SJCRH30 (cell line): ENCODE results near the gene SNRNP25. TPM values are rescaled to one million over a fixed set of nuclear protein-coding genes. Genes with fewer than 3 reads are reported as not detected.

Experiments
- DNase-seq, 2 experiments: peaks; one replicate each; pipeline ENCODE4 v3.0.0-alpha.2; 2015 to 2020
- H3K27ac ChIP-seq: fragments of 250-450 bp; sonication (Bioruptor Pico); 2 replicates; pipeline ENCODE4 v1.5.1; 2020; ENCODE audit warnings: mild to moderate bottlenecking, moderate library complexity
- H3K27me3 ChIP-seq: fragments of 250-450 bp; sonication (Bioruptor Pico); 2 replicates; pipeline ENCODE4 v1.5.1; 2020; ENCODE audit warnings: mild to moderate bottlenecking, moderate library complexity
- H3K36me3 ChIP-seq: fragments of 250-450 bp; sonication (Bioruptor Pico); 2 replicates; pipeline ENCODE4 v1.5.1; 2020; ENCODE audit warnings: mild to moderate bottlenecking, moderate library complexity
- H3K4me1 ChIP-seq: fragments of 250-450 bp; sonication (Bioruptor Pico); 2 replicates; pipeline ENCODE4 v1.5.1; 2020; ENCODE audit warnings: mild to moderate bottlenecking, moderate library complexity
- H3K4me3 ChIP-seq: fragments of 250-450 bp; sonication (Bioruptor Pico); 2 replicates; pipeline ENCODE4 v1.5.1; 2020; ENCODE audit warnings: mild to moderate bottlenecking, moderate library complexity
- H3K9me3 ChIP-seq: fragments of 250-450 bp; sonication (Bioruptor Pico); replicated peaks from 2 replicates; pipeline ENCODE4 v1.5.1; 2020; ENCODE audit warnings: mild to moderate bottlenecking, moderate library complexity
- total RNA-seq: library from RNA; depleted of rRNA; stranded (reverse); fragments of >200 nt; shearing (Covaris generic); gene quantifications from 2 replicates; pipeline ENCODE4 v1.2.3, GENCODE V29; 2014

SNRNP25 gene
- total RNA-seq, 1 experiment from 2014 or later: 60.7 TPM

DNA sequence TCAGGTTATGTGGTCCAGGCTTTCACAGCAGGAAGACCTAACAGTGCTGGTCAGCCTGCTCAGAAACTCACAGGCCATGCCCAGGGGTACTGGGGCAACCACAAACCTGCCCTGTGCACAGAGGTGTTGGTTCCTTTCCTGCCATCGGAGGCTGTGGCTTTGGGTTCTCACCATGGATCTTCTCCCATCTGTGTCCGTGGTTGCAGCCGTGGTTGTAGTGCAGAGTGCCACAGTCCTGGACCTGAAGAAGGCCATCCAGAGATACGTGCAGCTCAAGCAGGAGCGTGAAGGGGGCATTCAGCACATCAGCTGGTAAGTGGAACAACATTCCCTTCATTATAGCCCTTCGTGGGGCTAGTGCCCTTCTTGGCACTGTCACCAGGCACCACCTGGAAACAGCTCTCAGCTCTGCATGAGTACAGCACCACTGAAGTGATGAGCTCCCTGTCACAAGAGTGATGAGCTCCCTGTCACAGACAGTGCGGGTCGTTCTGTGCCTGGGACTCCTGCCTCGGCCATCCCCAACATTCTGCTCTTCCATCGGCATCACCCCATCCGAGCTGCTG, 2.0 kb downstream of the SNRNP25 start:
- Histone ChIP-seq H3K36me3 (peaks cover 35% of the 10 kb centered on the region), H3K27ac (no peak overlapping the region), H3K4me1 (no peaks in the 10 kb centered on the region), H3K4me3 (no peak overlapping the region), H3K9me3 (no peaks in the 10 kb centered on the region), H3K27me3 (no peaks in the 10 kb centered on the region)
- DNase-seq: no peak

DNA sequence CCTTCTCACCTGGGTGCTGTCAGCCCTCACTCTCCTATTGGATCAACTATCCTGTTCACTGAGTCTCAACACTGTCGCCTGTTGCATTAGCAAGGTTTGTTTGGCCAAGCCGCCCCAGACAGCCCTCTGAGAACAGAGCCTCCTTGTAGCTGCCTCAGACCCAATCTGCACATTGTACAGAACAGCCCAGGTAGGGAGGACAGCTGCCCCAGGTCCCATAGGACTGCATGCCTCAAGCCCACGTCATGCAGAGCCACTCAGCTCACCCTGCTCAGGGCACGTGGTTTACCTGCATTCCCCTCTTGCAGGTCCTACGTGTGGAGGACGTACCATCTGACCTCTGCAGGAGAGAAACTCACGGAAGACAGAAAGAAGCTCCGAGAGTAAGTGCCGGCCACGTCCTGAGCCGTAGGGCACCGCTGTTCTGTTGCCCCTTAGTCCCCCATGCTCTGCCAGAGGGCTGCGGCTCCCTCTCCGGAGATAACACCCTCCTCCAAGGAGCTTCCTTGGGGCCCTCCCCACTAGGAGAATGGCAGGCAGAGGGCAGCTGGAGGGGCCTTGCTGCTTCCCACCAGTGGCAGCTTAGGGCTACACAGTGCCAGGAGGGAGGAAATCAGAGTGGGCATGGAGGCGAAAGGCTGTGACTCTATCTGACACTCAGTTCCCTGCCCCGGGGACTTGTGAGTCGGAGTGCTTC, 2.8 kb downstream of the SNRNP25 start:
- Histone ChIP-seq H3K27ac (no peak overlapping the region), H3K36me3 (peaks cover 28% of the 10 kb centered on the region), H3K4me3 (no peak overlapping the region), H3K4me1 (no peaks in the 10 kb centered on the region), H3K27me3 (no peaks in the 10 kb centered on the region), H3K9me3 (no peaks in the 10 kb centered on the region)
- DNase-seq: no peak

- Histone ChIP-seq H3K4me1 (no peaks in the 10 kb centered on the region), H3K9me3 (no peaks in the 10 kb centered on the region), H3K4me3 (no peak overlapping the region), H3K27ac (no peak overlapping the region), H3K27me3 (no peaks in the 10 kb centered on the region), H3K36me3 (peaks cover 26% of the 10 kb centered on the region)
- DNase-seq: no peak
Observed at GRCh38 chr16:57711-58110, 4.1 kb downstream of the SNRNP25 start.

DNA sequence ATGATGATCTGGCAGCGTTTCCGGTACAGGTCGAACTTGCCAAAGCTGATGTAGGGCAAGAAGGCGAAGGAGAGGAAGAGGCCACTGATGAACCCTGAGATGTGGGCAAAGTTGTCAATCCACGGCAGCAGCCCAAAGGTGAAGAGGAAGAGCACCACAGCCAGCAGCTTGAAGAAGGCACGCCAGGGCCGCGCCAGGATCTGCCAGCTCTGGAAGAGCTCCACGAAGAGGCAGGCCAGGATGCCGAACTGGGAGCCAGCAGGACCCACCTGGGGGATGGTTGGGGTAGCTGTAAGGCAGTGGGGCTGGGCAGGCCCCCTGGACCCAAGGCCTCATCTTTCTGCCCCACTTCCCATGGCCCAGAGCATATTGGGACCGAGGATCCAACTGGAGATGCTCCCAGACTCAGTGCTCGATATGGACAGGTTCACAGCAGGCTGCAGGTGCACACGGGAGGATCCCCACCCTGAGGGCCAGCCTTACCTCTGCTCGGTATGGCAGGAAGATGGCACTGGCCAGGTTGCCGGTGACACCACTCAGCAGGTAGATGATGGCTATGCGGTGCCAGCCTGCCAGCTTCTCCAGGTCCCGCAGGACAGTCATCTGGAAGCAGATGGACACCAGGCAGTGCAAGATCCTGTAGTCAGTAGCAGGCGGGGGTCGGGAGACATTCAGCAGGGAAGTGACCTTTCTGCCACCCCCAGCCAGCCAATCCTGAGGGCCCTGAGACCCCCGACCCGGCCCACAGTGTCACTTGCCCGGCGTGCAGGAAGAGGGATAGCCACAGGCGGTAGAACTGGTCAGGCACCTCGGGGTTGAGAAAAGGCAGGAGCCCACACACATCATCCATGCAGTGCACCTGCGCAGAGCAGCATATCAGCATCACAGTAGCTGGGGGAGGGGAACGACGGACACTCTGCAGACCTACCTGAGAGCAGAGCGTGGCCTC, 5.1 kb downstream of the SNRNP25 start:
- DNase-seq: no peak
- no peaks in the 10 kb centered on the region for H3K4me1 ChIP-seq
- no peak overlapping the region for H3K4me3 ChIP-seq
- H3K27ac ChIP-seq: no peak overlapping the region
- no peaks in the 10 kb centered on the region for H3K9me3 ChIP-seq
- H3K36me3 ChIP-seq: peaks cover 26% of the 10 kb centered on the region
- no peaks in the 10 kb centered on the region for H3K27me3 ChIP-seq

DNA sequence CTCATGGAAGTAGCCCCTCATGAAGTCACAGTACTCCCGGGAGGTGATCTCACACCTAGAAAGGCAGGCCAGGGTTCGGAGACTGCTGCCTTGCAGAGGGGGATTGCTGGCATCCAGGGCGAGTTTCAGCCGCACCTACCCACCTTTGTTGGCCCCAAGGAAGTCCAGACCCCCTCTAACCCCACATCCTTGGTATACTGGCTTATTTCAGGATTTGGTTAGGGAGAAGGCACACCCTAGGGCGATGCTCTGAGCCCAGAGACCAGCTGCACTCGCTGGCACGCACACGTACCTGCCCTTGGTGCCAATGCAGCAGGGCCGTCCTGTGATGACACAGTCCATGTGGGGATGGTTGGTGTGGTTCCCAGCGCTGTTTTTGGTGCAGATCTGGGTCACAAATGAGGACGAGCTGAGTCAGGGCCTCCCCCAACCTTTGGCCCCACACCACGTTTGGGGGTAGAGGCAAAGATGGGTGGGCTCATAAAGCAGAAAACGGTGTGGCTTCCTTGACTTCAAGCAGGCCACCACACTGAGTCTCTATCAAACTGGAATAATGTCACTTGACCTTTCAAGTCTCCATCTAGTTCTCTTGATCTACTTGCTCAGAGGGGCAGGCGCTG, 5.9 kb downstream of the SNRNP25 start:
- no peak overlapping the region for H3K27ac ChIP-seq
- peaks cover 26% of the 10 kb centered on the region for H3K36me3 ChIP-seq
- no peaks in the 10 kb centered on the region for H3K4me1 ChIP-seq
- no peak overlapping the region for H3K4me3 ChIP-seq
- no peak for DNase-seq
- no peaks in the 10 kb centered on the region for H3K27me3 ChIP-seq
- H3K9me3 ChIP-seq: no peaks in the 10 kb centered on the region

DNA sequence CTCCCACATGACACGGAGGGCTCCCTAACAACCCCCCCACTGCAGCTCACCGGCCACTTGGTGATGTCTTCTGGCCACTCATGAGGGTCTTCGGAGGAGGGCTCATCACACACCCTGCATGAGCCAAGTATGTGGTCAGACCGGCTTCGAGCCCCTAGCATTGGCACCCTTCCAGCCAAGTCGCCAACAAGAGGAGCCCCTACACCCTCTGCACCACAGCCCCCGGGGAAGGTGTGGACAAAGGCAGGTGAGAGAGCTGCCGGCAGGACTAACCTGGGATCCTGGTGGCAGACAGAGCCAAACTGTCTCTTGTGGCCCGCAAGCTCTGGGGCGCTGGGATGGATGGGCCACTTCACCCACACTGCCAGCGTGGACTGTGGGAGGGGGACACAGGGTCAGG, 6.5 kb downstream of the SNRNP25 start:
- no peaks in the 10 kb centered on the region for H3K9me3 ChIP-seq
- peaks cover under 1% of the 10 kb centered on the region; the same call in 1 of the 2 replicates for H3K4me1 ChIP-seq
- no peak overlapping the region for H3K4me3 ChIP-seq
- no peak for DNase-seq
- no peak overlapping the region for H3K27ac ChIP-seq
- no peaks in the 10 kb centered on the region for H3K27me3 ChIP-seq
- peaks cover 24% of the 10 kb centered on the region for H3K36me3 ChIP-seq

DNA sequence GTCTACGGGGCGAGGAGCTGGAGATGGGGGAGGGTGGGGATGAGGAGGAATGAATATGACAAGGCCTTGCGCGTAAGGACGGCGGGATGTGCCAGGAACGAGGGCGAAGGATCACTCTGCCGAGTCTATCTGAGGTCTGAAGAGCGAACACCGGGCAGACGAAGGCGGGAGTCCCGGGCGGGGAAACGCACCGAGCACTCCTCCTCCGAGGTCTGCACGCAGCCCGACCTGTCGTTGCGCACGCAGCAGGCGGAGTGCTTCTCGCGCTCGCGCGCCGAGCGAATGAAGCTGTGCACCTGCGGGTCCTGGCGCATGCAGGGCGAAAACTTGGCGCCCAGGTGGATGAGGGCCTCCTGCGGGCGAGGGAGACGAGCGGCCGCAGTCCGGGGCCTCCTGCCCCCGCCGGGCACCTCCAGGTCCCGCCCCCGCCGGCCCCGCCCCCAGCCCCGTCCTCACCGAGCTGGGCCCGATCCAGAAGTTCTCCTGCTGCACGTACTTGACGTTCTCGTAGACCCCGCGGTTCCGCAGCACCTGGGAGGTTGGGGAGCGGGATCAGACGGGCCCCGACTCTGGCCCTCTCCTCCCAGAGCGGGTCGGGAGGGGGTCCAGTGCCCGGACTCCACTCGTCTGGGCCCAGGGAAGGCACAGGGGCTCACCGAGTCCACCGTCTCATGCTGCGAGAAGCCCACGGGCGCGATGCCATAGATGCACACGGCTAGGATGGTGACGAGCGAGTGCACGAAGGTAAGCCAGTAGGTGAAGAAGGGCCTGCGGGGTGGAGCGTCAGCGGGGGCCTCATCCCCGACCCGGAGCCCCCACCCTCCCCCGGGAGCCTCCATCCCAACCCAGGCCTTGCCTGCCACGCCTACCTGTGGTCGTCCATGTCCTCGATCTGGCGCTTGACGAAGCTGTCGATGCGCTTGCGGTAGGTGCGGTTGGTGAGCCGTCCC, 7.6 kb downstream of the SNRNP25 start:
- H3K4me3 ChIP-seq: no peak overlapping the region
- H3K4me1 ChIP-seq: peaks cover 8% of the 10 kb centered on the region; the same call in 1 of the 2 replicates
- peaks cover 18% of the 10 kb centered on the region for H3K36me3 ChIP-seq
- H3K27ac ChIP-seq: no peak overlapping the region
- H3K27me3 ChIP-seq: no peaks in the 10 kb centered on the region
- H3K9me3 ChIP-seq: no peaks in the 10 kb centered on the region
- DNase-seq: no peak

GRCh38 chr16:61879-62281, 8.3 kb downstream of the SNRNP25 start:
- H3K36me3 ChIP-seq: peaks cover 18% of the 10 kb centered on the region

DNA sequence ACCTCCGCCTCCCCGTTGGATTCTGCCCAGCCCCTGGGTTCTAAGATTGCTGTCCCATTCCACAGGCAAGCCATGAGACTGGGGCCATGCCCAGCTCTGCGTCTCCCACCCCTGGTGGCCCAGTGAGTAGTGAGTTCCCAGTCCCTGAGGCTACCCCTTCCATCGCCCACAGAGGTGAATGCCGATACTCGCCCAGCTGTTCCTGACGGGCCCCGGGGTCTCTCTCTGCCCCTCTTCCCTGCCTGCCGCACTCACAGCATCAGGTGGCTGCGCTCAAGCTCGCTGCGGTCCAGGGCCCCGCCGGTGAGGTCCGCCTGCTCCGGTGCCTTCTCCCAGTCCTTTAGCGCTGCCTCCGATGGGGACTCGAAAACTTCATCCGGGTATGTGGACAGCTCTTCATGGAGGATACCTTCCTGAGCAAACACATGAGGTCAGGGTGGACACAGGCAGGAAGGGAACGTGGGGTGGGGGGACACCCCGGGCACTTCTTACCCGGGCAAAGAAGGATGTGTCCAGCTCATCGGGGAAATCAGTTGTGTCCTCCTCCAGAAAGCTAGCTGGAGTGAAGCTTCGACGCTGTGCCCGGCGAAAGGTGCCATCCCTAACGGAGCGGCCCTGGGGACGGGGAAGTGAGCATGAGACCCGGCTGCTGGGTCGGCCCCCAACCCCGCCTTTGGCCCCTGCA, 8.8 kb downstream of the SNRNP25 start:
- Histone ChIP-seq H3K9me3 (no peaks in the 10 kb centered on the region), H3K4me3 (no peak overlapping the region), H3K27me3 (no peaks in the 10 kb centered on the region), H3K4me1 (peaks cover 9% of the 10 kb centered on the region; the same call in 1 of the 2 replicates), H3K27ac (no peak overlapping the region), H3K36me3 (peaks cover 13% of the 10 kb centered on the region)
- no peak for DNase-seq

More at GRCh38 chr16:61879-62281, 8.3 kb downstream of the SNRNP25 start:
- no peaks in the 10 kb centered on the region for H3K27me3 ChIP-seq
- DNase-seq: no peak
- no peak overlapping the region for H3K4me3 ChIP-seq
- no peak overlapping the region for H3K27ac ChIP-seq
- H3K9me3 ChIP-seq: no peaks in the 10 kb centered on the region
- peaks cover 9% of the 10 kb centered on the region; the same call in 1 of the 2 replicates for H3K4me1 ChIP-seq

- Histone ChIP-seq H3K27ac (no peak overlapping the region), H3K27me3 (no peaks in the 10 kb centered on the region), H3K9me3 (no peaks in the 10 kb centered on the region), H3K36me3 (peaks cover 11% of the 10 kb centered on the region), H3K4me1 (peaks cover 10% of the 10 kb centered on the region), H3K4me3 (no peak overlapping the region)
- no peak for DNase-seq
Observed at GRCh38 chr16:62968-63391, 9.4 kb downstream of the SNRNP25 start.

DNA sequence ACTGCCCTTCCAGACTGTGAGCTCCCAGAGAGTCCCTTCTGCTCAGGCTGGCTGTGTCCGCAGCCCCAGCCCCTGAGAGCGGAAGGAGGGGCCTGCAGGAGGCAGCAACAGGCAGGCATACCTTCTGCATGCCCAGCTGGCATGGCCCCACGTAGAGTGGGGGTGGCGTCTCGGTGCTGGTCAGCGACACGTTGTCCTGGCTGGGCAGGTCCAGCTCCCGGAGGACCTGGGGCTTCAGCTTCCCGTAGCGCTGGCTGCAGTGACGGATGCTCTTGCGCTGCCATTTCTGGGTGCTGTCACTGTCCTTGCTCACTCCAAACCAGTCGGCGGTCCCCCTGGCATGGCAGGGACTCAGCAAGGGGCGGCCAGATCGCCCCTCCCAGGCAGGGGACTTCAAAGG, 9.8 kb downstream of the SNRNP25 start:
- no peak for DNase-seq
- Histone ChIP-seq H3K4me3 (no peak overlapping the region), H3K4me1 (peaks cover 14% of the 10 kb centered on the region), H3K36me3 (peaks cover 8% of the 10 kb centered on the region), H3K9me3 (no peaks in the 10 kb centered on the region), H3K27ac (no peak overlapping the region), H3K27me3 (no peaks in the 10 kb centered on the region)

DNA sequence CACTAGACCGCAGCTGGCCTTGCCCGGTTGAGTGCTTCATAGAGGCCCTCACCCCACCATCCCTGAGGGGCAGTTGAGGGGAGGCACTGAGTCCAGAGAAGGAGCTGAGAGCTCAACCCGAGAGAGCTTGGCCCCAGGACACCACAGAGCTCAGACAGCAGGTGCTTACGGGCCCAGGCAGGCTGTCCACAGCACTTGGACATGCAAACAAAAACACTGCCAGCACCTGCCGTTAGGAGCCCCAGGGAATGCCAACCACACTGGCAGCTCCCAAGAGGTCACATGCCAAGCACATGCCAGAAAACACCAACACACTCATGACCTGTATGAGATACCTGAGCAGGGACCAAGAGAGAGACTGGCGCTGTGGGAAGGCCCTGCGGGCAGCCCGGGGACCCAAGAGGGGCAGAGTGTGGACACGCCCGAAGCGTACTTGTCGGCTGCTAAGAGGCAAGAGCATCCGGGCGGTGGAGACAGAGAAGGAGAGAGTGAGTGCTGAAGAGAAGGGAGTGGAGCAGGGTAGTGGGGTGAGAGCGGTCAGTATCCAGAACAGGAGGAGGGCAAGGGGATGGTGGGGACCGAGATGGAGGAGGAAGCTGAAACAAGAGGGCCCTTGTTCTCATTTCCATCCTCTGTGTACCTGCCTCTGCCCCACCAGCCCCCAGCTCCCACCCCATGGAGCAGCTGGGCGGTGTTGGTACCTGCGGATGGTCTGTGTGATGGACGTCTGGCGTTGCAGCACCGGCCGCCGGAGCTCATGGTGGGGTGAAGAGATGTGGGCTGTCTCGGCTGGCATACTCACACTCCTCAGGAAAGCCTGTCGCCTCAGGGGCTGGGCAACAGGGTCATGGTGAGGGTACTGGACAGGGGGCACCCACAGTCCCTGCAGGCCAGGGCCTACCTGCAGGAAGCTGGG, 10.6 kb downstream of the SNRNP25 start:
- H3K4me3 ChIP-seq: no peak overlapping the region
- no peak for DNase-seq
- H3K9me3 ChIP-seq: no peaks in the 10 kb centered on the region
- H3K4me1 ChIP-seq: peaks cover 20% of the 10 kb centered on the region
- H3K27me3 ChIP-seq: no peaks in the 10 kb centered on the region
- H3K27ac ChIP-seq: no peak overlapping the region
- peaks cover 5% of the 10 kb centered on the region for H3K36me3 ChIP-seq

DNA sequence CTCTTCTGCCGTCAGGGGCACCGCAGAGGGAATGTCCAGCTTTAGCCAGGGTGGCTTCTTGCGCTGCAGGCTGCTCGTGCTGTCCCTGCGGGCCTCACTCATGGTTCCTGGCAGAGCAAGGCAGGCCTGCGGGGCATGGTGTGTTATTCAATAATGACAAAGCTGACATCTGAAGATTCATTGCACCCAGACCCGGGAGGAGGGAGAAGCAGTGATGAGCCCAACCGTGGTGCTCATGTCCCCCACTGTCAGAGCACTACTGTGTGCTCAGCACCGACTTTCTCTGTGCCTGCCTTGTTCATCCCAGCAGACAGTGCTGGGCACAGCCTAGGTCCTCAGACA, 11.3 kb downstream of the SNRNP25 start:
- Histone ChIP-seq H3K36me3 (peaks cover 4% of the 10 kb centered on the region), H3K9me3 (no peaks in the 10 kb centered on the region), H3K4me3 (no peak overlapping the region), H3K27ac (no peak overlapping the region), H3K4me1 (peaks cover 20% of the 10 kb centered on the region), H3K27me3 (no peaks in the 10 kb centered on the region)
- DNase-seq: no peak
